NCI-H748 (cell line): ENCODE results near the gene CISD2.
"Not testable (repeated sequence)": the region's sequence is repeated elsewhere in the genome, so short reads cannot be mapped to it uniquely, and the experiment has no call there.

ENCODE experiments used
- DNase-seq: peaks from one replicate; lab custom pipeline; 2025; ENCODE audit not compliant: unreplicated experiment; lab: John Stamatoyannopoulos, UW

The CISD2 gene

GRCh38 chr4:102901804-102902203 lies 33.0 kb downstream of the CISD2 start:
- no peak for DNase-seq

DNA sequence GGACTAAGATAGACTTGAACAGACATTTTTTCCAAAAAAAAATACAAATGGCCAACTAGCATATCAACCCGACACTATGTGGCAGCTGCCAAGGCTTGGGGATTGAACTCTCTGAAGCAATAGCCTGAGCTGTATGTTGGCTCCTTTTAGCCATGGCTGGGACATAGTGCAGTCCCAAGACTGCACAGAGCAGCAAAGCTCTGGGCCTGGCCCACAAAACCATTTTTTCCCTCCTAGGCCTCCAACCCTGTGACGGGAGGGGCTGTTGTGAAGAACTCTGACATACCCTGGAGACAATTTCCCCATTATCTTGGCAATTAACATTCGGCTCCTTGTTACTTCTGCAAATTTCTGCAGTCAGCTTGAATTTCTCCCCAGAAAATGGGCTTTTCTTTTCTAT lies 50.1 kb downstream of the CISD2 start:
- no peak for DNase-seq

DNA sequence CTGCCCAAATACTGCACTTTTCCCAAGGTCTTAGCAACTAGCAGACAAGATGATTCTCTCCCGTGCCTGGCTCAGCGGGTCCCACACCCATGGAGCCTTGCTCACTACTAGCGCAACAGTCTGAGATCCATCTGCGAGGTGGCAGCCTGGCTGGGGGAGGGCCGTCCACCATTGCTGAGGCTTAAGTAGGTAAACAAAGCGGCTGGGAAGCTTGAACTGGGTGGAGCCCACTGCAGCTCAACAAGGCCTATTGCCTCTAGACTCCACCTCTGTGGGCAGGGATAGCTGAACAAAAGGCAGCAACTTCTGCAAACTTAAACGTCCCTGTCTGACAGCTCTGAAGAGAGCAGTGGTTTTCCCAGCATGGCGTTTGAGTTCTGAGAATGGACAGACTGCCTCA lies 50.9 kb downstream of the CISD2 start:
- DNase-seq = peak; percentile 13

DNA sequence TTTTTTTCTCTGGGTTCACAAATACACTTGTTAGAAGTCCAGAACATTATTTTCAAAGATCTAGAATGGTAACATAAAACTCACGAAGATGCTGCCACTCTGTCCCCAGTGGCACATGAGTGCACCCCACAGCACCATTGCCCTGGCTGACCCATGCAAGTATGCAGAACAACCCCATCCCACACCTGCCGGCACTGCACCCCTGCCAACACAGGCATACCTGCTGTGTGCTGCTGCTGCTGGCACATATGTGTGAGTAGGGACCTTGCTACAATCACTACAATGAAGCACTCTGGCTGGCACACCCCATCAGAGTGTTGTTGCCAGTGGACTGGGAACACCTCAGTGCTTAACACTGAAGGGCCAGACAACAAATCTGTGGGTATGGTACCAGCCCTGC lies 66.9 kb downstream of the CISD2 start:
- no peak for DNase-seq

DNA sequence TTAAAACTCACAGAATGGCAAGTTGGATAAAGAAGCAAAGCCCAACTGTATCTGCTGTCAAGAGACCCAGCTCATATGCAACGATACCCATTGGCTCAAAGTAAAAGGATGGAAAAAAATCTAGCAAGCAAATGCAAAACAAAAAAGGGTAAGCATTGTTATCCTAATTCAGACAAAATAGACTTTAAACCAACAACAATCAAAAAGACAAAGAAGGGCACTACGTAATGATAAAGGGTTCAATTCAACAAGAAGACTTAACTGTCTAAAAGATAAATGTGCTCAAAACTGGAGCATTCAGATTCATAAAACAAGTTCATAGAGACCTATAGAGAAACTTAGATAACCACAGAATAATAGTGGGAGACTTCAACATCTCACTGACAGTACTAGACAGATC lies 69.3 kb downstream of the CISD2 start:
- DNase-seq = not testable (repeated sequence)
